ENCODE results near the gene EIF5AL1. TPM values are rescaled to one million over a fixed set of nuclear protein-coding genes. Genes with fewer than 3 reads are reported as not detected.
"Not testable (repeated sequence)": the region's sequence is repeated elsewhere in the genome, so short reads cannot be mapped to it uniquely, and the experiment has no call there.

Gene EIF5AL1
- total RNA-seq, 1 donor from 2014 or later = 0.27 TPM

DNA sequence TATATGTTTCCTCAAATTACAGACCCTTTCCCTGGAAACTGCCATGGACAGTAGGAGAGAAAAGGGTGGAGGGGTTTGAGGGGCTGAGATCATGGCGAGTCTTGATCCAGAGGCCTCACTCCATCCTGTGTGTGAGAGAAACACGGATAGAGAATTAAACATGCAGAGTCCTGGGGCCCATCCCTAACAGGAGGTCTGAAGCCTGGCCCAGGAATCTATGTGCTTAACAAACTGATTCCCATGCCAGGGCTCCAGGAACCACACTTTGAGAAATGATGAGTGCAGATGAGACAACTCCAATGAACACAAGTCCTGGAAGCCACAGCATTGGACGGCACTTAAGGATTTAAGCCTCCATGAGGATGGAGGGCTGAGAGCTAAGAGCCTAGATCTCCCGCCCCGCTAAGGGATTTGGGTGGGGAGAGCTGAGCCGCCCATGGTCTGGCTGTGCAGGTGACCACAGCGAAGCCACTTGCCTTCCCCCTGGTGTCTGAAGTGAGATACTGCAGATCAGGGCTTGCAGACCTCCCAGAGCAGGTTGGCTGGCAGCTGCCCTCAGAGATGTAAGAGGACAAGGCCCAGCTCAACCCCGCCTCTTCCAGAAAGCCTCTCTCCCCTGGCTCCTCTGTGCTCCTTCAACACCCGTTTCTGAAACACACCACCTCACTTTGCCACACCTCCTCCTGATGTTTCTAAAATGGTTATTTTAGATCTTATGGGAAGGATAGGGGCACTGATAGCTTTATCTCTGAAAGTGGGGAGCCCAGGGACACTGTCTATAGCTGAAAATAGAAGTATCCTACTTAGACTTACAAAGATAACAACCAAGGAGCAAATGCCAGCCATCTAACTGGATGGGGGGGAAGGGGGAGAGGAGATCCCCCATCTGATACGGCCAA, 24.8 kb upstream of the EIF5AL1 start:
- intact Hi-C loops (cut with micrococcal nuclease) = loop anchor here (1.0 to 5.0 kb wide), 3 partner anchors 85 to 195 kb away; no protein-coding TSS in a partner anchor

DNA sequence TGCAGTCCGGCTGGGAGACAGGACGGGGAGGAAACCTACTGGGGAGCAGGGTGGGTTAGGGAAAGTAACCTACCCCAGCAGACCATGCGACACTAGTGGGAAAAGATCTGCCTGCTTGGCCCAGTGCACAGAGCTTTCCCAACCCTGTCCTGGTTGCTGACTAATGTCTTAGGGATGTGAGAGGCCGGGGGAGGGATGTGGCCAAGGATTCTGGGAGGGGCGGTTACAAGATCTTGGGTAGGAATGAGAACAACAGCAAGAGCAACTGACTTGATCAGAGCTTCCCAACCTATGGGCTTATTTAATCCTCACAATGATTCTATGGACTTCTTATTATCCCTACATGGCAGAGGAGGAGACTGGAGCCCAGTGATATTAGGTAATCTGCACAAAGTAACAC, 24.0 kb upstream of the EIF5AL1 start:
- intact Hi-C loops (cut with micrococcal nuclease) = loop anchor here (5.0 kb wide), 2 partner anchors 86 to 196 kb away; no protein-coding TSS in a partner anchor

DNA sequence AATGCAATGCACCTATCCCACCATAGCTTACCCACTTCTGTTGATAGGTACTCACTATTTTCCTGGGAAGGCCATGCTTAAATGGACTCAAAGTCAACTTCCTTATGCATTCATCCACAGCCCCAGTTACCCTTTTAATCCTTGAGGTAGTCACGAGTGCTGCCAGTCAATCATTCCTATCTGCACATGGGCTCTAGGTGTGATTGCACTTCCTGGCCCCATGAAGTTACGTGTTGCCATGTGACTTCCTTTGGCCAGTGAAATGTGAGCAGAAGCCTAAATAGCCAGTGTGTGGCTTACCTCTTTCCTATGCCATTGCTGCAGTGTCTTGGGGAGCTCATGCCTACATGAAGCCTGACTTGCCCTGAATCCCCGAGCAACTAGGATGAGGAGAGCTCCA, 23.5 kb upstream of the EIF5AL1 start:
- intact Hi-C loops (cut with micrococcal nuclease) = loop anchor here (5.0 kb wide), 2 partner anchors 87 to 197 kb away; no protein-coding TSS in a partner anchor

DNA sequence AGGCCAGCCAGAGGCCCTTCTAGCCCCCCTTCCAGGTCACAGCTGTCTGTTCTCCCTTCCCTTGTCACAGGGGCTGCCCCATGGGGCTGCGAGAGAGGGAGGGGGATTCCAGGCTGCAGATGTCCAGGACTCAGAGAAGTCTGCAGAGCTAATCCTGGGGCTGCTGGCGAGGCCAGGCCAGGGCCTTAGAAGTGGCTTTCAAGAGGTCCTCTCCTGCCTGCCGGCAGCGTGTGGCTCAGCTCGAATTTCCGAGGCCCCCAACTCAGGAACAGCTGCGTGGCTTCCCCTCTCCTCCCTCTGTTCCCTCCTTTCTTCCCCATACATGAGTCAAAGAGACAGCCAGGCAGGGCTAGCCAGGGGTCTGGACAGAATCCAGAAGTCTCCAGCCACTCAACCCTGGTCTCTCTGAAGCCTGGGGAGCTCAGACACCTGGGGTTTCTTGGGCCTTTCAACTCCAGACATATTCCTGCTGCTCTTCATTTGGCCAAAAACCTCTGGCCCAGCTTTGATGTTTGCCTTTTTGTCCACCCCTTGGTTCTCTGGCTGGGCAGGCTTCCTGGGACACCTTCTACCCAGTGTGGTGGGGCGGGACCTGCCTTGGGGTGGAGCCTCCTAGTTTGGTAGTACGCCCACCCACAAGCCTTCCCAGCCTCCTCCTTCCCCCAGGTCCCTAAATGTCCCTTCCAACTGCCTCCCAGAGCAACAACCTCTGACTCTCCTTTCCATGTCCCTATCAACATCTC, 21.8 kb upstream of the EIF5AL1 start:
- intact Hi-C loops (cut with micrococcal nuclease) = no loop called here

DNA sequence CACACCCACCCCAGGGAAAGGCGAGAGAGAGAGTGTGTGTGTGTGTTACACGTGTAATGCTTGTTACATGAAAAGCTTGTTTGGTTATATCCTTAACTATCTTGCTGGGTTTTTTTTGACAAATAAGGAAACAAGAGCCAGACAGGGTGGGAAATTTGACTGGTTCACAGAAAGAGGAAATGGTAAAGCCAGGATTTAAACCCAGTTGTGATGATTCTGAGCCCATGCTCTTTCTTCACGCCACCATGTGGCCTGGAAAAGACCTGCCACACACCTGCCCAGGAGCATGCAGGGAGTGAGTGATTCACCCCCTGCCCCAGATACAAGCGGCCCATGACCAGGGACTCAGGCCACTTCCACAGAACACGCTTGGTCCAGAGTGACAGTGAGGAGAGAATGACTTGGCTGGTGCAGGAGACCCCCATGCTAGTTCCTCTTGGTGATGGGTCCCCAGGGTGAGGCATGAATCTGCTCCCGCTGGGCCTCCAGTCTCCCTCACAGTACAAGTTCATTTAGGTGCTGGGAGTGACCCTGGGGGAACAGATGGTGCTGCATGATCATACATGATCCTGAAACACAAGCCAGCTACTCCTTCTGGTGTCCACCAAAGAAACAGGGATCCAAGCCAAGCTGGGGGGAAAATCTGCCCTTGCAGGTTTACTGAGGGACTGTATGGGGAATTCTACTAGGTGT, 21.0 kb upstream of the EIF5AL1 start:
- intact Hi-C loops (cut with micrococcal nuclease) = no loop called here

DNA sequence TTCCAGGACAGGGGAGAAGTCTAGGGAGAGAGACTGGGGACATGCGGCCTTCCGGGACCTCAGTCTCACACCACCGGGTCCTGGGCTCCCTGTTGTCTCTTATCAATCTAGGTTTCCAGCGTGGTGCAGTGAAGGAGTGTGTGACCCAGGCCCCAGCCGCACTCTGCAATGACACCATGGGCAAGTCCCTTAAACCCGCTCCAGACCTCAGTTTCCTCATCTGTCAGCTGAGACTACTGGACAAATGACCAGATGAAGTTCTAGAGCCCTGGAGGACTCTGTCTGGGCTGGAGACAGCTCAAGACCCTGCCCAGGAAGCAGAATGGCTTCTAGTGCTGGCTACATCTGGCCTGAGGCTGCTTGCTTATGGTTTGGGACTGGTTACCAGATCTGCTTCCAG, 20.1 kb upstream of the EIF5AL1 start:
- intact Hi-C loops (cut with micrococcal nuclease) = no loop called here

DNA sequence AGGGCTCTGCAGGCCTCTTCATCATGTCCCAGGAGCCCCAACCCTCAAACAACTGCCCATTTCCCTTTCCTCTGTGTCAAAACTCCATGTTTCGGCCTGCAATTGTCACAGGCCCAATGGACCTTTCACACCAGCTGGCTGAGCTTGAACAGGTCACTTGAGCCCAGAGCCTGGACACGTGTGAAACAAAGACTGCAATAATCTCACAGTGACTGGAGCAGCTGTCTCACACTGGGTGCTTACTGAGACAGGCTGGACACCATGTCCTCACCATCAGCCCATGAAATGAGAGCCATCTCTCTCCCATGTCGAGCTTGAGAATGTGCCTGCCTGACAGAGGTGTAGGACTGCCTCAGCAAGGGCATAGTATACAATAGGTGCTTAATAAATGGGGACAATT, 19.5 kb upstream of the EIF5AL1 start:
- intact Hi-C loops (cut with micrococcal nuclease) = no loop called here

DNA sequence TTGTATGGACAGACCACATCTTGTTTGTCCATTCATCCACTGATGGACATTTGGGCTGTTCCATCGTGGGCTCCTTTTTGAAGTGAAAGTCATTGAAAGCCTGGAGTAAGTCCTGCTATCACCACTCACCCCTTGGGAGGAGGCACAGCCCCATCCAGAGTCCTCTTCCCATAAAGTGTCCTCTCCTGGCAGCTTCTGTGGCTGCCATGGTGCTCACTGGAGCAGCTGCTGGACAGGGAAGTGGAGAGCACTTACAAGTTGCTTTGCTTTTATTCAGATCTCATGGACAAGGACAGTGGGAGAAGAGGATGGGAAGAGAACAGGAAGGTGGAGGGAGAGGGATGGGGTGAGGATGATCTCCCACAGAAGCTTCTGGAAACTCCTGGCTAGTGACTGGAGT, 18.5 kb upstream of the EIF5AL1 start:
- intact Hi-C loops (cut with micrococcal nuclease) = no loop called here

DNA sequence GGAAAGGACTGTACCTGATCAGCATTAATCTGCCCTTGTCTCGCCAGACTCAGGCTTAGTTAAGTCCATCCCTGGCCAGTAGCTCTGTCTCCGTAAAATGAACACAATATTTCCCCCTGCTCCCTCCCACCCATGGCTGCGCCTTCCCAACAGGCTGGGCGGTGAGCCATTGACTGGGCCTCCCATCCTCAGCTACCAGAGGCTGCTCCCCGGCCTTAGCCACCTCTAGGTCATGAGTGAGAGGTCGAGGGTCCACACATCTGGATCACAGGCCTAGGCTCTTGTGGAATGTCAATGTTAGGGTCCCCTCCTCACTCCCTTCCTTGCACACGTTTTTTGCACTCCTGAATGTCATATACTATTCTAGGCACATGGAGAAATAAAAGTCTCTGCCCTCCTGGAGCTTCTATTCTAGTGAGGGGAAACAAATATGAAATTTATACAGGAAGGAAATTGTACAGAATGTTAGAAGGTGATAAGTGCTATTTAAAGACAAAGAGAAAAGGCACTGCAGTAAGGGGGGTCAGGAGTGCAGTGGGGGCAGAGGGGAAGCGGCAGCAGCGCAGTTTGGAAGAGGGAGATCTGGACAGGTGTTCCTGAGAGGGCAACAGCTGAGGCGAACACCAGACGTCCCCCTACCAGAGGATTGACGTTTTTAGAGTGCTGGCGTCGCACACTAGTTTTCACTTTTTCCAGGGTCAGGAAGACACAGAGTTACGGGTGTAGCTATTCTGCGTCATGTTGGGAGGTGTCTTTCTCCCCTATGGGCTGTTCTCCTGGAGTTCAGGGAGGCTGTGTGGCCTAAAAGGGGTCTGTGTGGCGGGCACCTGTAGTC, 17.2 kb upstream of the EIF5AL1 start:
- intact Hi-C loops (cut with micrococcal nuclease) = no loop called here

DNA sequence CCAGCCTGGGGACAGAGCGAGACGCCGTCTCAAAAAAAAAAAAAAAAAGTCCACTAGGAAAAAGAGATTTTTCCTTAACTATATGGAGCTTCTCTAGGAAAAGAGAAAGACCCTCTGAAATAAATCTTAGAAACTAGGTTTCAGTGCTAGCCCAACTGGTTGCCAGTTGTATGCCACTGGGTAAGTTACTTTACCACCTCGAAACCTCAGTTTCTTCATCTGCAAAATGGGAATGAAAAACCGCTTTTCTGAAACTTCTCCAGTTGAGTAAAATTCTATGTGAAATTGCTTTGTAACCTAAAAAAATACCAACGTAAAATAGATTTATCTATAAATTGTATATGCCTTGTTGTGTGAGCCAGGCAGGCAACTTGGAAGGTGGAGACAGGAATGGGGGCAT, 16.5 kb upstream of the EIF5AL1 start:
- intact Hi-C loops (cut with micrococcal nuclease) = no loop called here

DNA sequence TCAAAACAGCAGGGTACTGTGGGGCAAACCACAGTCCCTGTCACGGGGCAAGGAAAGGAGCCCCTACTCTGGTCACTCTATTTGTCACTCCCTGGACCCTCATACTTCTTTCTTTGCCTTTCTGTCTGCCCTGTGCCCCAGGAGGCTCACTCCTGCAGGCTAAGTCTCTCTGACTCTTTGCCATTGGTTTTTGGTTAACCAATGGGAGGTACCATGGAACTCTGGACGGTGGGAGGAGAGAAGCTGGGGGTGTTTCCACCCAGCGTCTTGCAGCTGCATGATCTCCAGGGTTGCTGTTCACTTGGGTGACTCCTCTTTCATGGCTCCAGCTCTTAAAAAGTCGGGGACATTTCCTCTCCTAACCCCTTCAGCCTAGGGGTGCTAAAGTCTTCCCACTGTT, 15.4 kb upstream of the EIF5AL1 start:
- intact Hi-C loops (cut with micrococcal nuclease) = no loop called here

DNA sequence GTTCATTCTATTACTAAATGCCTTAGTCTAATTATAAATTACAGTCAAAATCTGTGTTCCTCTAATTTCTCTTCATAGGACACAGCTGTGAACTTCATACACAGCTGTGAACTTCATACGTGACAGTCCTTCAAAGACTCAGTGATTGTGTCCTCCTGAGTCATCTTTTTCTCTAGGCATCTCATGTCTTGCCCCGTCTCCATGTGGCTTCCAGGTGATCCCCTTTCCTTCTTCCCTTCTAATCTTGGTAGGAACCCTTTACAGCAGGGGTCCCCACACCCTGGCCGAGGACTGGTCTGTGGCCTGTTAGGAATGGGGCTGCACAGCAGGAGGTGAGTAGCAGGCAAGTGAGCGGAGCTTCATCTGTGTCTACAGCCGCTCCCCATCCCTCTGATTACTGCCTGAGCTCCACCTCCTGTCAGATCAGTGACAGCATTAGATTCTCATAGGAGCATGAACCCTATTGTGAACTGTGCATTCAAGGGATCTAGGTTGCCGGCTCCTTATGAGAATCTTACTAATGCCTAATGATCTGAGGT, 14.0 kb upstream of the EIF5AL1 start:
- intact Hi-C loops (cut with micrococcal nuclease) = no loop called here

DNA sequence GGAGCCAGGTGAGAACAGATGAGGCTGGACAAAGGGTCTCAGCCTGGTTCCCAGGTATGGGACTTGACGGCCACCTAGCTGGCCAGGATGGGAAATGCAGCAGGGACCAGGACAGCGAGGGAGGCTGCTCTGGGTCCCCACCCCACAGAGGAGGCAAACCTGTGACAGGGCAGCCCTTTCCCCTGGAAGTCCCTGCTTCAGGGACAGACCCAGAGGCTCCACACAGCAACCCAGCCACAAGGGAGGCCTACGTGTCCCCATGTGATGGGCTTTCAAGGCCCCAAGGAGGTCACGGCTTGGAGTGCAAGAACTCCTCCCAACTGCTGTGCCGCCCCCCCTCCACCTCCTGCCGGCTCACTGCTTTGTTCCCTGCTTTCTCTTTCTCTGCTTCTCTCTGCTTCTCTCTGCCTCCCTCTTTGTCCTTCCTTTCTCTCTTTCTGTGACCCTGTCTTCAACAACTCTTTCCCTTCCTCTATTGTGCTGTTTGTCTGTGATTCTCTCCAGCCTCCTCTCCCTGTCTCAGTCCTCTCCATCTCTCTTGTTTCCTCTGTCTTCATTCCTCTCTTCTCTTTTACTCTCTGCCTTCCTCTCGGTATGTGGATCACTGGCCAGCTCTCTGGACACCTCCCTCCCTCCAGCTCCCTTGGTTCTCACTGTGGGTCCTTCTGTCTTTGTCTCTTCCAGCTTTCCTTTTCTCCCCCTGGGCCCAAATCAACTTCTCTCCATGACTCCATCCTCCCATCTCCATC, 9.6 kb upstream of the EIF5AL1 start:
- intact Hi-C loops (cut with micrococcal nuclease) = no loop called here

DNA sequence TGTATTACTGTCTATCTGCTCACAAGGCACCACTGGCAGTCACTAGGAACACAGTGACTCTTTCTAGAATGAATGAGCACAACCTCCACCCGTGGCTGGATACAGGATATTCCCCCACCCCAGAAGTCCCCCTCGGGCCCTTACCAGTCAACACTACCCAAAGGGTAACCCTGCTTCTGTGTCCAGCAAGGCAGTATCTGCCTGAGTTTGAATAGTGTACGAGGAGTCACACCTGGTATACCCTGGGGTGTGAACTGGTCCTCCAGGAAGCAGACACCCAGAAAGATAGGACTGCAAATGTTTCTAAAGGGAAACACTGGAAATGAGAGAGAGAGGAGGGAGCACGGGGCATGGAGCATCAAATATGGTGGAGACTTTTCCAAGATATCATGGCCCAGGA, 8.5 kb upstream of the EIF5AL1 start:
- intact Hi-C loops (cut with micrococcal nuclease) = not testable (repeated sequence)

DNA sequence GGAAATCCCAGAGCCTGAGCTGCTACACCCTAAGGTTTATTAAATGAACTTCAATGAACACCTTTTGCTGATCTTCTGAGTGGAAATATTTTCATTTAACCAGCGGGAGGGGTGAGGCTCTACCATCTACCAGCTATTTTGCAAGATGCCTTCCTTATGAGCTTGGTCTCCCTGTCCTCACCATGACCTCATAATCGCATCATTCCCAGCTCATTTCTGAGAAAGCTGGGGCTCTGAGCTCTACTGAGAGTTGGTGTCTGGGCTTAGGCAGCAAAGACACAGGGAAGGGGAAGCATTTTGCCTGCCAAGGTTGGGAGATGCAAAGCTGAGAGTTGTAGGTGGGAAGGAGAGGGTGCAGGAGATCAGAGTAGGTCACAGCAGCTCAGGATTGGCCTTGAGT, 7.8 kb upstream of the EIF5AL1 start:
- intact Hi-C loops (cut with micrococcal nuclease) = not testable (repeated sequence)

DNA sequence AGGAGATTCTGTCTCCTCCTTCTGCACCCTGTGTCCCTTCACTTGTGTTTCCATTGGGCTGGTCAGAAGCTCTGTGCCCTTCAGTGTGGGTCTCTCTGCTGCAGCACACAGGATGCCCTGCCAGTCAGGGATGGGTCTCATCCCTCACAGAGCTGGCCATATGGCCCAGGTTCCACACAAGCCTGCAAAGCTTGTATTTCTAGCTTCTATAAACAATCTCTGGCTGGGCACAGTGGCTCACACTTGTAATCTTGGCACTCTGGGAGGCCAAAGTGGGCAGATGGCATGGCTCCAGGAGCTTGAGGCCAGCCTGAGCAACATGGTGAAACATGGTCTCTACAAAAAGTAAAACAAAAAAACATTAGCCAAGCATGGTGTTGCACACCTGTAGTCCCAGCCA, 7.0 kb upstream of the EIF5AL1 start:
- intact Hi-C loops (cut with micrococcal nuclease) = not testable (repeated sequence)

DNA sequence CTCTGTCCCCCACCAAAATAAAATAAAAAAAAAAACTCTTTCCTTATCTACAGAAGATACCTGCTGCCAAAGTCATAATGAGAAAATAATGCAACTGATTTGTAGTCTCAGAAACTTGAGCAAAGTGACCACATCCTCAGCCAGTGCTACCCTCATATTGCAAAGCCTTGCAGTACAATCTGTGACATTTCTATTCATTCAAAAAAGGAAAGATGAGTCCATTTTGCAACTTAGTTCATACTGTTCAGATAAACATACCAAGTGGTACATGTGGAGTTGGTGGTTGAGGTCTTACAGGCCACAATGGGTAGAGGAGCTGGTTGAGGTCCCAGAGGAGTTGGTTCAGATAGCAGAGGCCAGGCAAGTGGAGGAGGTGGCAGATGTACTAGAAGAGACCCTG, 6.5 kb upstream of the EIF5AL1 start:
- intact Hi-C loops (cut with micrococcal nuclease) = no loop called here

DNA sequence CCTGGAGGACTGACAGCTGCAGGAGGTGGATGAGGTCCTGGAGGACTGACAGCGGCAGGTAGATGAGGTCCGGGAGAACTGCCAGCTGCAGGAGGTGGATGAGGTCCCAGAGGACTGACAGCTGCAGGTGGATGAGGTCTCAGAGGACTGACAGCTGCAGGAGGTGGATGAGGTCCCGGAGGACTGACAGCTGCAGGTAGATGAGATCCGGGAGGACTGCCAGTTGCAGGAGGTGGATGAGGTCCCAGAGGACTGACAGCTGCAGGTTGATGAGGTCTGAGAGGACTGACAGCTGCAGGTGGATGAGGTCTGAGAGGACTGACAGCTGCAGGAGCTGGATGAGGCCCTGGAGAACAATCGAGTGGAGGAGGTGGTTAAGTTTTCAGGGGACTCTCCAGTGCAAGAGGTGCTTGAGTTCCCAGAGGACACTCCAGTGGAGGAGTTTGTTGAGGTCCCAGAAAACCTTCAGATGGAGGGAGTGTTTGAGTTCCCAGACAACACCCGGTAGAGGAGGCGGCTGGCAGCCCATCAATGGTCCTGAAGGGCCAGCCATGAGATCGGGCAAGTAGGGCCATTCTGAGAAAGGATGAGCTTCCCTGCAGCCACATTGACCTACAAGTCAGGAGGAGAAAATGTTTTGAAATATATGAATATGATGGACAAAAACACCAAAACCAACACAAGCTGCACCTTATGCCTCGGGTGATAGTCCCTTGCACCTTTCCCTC, 4.7 kb upstream of the EIF5AL1 start:
- intact Hi-C loops (cut with micrococcal nuclease) = no loop called here

DNA sequence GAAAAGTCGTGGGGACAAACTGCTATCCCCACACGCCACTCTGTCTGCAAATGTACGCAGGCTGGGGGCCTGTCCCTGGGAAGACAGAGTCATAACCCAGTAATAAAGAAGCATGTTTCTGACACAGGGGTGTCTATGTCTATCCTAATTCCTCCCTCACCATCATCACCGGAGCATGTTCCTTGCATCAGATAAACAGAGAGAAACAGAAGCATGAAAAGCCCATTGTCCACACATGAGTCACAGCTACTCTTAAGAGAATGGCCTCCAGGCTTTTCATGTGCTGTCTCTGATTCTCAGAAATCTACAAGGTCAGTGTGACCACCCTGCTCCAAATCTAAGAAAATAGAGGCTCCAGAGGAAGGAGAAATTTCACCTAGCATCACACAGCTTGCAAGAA, 4.1 kb upstream of the EIF5AL1 start:
- intact Hi-C loops (cut with micrococcal nuclease) = not testable (repeated sequence)

Measured in T-helper 1 cell treated with Interleukin-12 subunit alpha and Interleukin-12 subunit beta and Interleukin-4 antibody, amounts not matched to agents 30 ng/mL and 1 ng/mL, for 36 hours (primary cell).